ENCODE measurements around the gene RUNX2.

Gene RUNX2

GRCh38 chr6:45650524-45651135, 322.5 kb downstream of the RUNX2 start:
- Histone ChIP-seq H3K27me3 (replicated peaks) (no peaks in the 10 kb centered on the region), H3K4me3 (ENCODE audit: low read depth, low read length) (no peak overlapping the region), H3K27ac (peak overlapping the region; percentile 90), H3K36me3 (replicated peaks) (no peaks in the 10 kb centered on the region)
- in situ Hi-C loops (cut with HindIII; ENCODE audit: low pct_ligation_motif_present, low sequenced_read_pairs), result no loop called here
- TF ChIP-seq, protein P1, sequence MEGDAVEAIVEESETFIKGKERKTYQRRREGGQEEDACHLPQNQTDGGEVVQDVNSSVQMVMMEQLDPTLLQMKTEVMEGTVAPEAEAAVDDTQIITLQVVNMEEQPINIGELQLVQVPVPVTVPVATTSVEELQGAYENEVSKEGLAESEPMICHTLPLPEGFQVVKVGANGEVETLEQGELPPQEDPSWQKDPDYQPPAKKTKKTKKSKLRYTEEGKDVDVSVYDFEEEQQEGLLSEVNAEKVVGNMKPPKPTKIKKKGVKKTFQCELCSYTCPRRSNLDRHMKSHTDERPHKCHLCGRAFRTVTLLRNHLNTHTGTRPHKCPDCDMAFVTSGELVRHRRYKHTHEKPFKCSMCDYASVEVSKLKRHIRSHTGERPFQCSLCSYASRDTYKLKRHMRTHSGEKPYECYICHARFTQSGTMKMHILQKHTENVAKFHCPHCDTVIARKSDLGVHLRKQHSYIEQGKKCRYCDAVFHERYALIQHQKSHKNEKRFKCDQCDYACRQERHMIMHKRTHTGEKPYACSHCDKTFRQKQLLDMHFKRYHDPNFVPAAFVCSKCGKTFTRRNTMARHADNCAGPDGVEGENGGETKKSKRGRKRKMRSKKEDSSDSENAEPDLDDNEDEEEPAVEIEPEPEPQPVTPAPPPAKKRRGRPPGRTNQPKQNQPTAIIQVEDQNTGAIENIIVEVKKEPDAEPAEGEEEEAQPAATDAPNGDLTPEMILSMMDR (IDR thresholded peaks at IDR 0.05; ENCODE audit: low read depth, low read length, missing control alignments), result no peak
- peak; percentile 94 for DNase-seq

GRCh38 chr6:45651301-45651700, 323.2 kb downstream of the RUNX2 start:
- H3K27ac ChIP-seq, result peak overlapping the region; percentile 90
- H3K4me3 ChIP-seq (ENCODE audit: low read depth, low read length), result no peak overlapping the region
- H3K27me3 ChIP-seq (replicated peaks), result no peaks in the 10 kb centered on the region
- in situ Hi-C loops (cut with HindIII; ENCODE audit: low pct_ligation_motif_present, low sequenced_read_pairs), result no loop called here
- no peaks in the 10 kb centered on the region for H3K36me3 ChIP-seq (replicated peaks)
- TF ChIP-seq, protein P1 (IDR thresholded peaks at IDR 0.05; ENCODE audit: low read depth, low read length, missing control alignments), result no peak
- no peak for DNase-seq

GRCh38 chr6:45652416-45652815, 324.3 kb downstream of the RUNX2 start:
- H3K4me3 ChIP-seq (ENCODE audit: low read depth, low read length), result no peak overlapping the region
- no peaks in the 10 kb centered on the region for H3K36me3 ChIP-seq (replicated peaks)
- H3K27me3 ChIP-seq (replicated peaks), result no peaks in the 10 kb centered on the region
- H3K27ac ChIP-seq, result peak overlapping the region; percentile 90
- DNase-seq, result no peak
- in situ Hi-C loops (cut with HindIII; ENCODE audit: low pct_ligation_motif_present, low sequenced_read_pairs), result no loop called here
- TF ChIP-seq, protein P1 (IDR thresholded peaks at IDR 0.05; ENCODE audit: low read depth, low read length, missing control alignments), result no peak

- DNase-seq, result no peak
- no peaks in the 10 kb centered on the region for H3K36me3 ChIP-seq (replicated peaks)
- in situ Hi-C loops (cut with HindIII; ENCODE audit: low pct_ligation_motif_present, low sequenced_read_pairs), result no loop called here
- H3K27ac ChIP-seq, result no peak overlapping the region
- no peak overlapping the region for H3K4me3 ChIP-seq (ENCODE audit: low read depth, low read length)
- TF ChIP-seq, protein P1 (IDR thresholded peaks at IDR 0.05; ENCODE audit: low read depth, low read length, missing control alignments), result no peak
- no peaks in the 10 kb centered on the region for H3K27me3 ChIP-seq (replicated peaks)
These were observed 325.2 kb downstream of the RUNX2 start for GRCh38 chr6:45653117-45653883.

- DNase-seq, result no peak
- H3K4me3 ChIP-seq (ENCODE audit: low read depth, low read length), result no peak overlapping the region
- no peaks in the 10 kb centered on the region for H3K36me3 ChIP-seq (replicated peaks)
- TF ChIP-seq, protein P1 (IDR thresholded peaks at IDR 0.05; ENCODE audit: low read depth, low read length, missing control alignments), result no peak
- in situ Hi-C loops (cut with HindIII; ENCODE audit: low pct_ligation_motif_present, low sequenced_read_pairs), result no loop called here
- no peaks in the 10 kb centered on the region for H3K27me3 ChIP-seq (replicated peaks)
- peak overlapping the region; percentile 92 for H3K27ac ChIP-seq
These were observed 326.5 kb downstream of the RUNX2 start for GRCh38 chr6:45654673-45655072.
